ENCODE data around the gene C5orf15.

The C5orf15 gene

GRCh38 chr5:133913413-133914155, 54.8 kb downstream of the C5orf15 start:
- H3K9me3 ChIP-seq (ENCODE audit: control insufficient read depth, low read depth, low read length): no peaks in the 10 kb centered on the region
- no peaks in the 10 kb centered on the region for H3K4me1 ChIP-seq (ENCODE audit: control insufficient read depth, low read depth, low read length)
- no peak overlapping the region for H3K9ac ChIP-seq (ENCODE audit: low read length)
- H3K27me3 ChIP-seq (ENCODE audit: control insufficient read depth, insufficient read depth, low read length): no peaks in the 10 kb centered on the region
- no peaks in the 10 kb centered on the region for H3K36me3 ChIP-seq (ENCODE audit: control insufficient read depth, low read depth, low read length)
- no peak overlapping the region for H3K4me3 ChIP-seq (ENCODE audit: low read length)
- no peak overlapping the region for H3K27ac ChIP-seq (ENCODE audit: low read length)

GRCh38 chr5:133912951-133913350, 55.5 kb downstream of the C5orf15 start:
- H3K27me3 ChIP-seq (ENCODE audit: control insufficient read depth, insufficient read depth, low read length): no peaks in the 10 kb centered on the region

DNA sequence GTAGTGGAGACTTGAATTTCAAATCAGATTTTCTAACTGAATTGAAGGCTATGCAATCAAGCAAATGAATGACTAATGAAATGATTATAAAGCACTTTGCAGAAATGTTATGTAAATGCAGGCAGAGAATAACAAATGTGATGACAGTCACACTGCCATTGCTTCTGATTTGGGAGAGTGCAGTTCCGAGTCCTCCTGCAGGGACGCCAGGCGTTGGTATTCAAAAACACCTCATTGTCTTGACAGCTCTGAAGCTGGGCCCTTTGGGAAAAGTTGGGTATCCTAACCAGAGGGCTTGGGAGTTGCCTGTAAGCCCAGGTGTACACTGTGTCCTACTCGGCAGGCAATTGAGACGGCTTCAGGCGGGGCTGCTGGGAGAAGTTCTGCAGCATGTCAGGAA, 57.9 kb downstream of the C5orf15 start:
- Histone ChIP-seq H3K4me1 (ENCODE audit: control insufficient read depth, low read depth, low read length) (no peaks in the 10 kb centered on the region), H3K27ac (ENCODE audit: low read length) (no peak overlapping the region), H3K9me3 (ENCODE audit: control insufficient read depth, low read depth, low read length) (no peaks in the 10 kb centered on the region), H3K36me3 (ENCODE audit: control insufficient read depth, low read depth, low read length) (no peaks in the 10 kb centered on the region), H3K4me3 (ENCODE audit: low read length) (no peak overlapping the region), H3K27me3 (ENCODE audit: control insufficient read depth, insufficient read depth, low read length) (no peaks in the 10 kb centered on the region), H3K9ac (ENCODE audit: low read length) (no peak overlapping the region)

More at GRCh38 chr5:133912951-133913350, 55.5 kb downstream of the C5orf15 start:
- H3K36me3 ChIP-seq (ENCODE audit: control insufficient read depth, low read depth, low read length): no peaks in the 10 kb centered on the region
- H3K4me3 ChIP-seq (ENCODE audit: low read length): no peak overlapping the region
- no peak overlapping the region for H3K9ac ChIP-seq (ENCODE audit: low read length)
- H3K27ac ChIP-seq (ENCODE audit: low read length): no peak overlapping the region
- H3K9me3 ChIP-seq (ENCODE audit: control insufficient read depth, low read depth, low read length): no peaks in the 10 kb centered on the region
- H3K4me1 ChIP-seq (ENCODE audit: control insufficient read depth, low read depth, low read length): no peaks in the 10 kb centered on the region

DNA sequence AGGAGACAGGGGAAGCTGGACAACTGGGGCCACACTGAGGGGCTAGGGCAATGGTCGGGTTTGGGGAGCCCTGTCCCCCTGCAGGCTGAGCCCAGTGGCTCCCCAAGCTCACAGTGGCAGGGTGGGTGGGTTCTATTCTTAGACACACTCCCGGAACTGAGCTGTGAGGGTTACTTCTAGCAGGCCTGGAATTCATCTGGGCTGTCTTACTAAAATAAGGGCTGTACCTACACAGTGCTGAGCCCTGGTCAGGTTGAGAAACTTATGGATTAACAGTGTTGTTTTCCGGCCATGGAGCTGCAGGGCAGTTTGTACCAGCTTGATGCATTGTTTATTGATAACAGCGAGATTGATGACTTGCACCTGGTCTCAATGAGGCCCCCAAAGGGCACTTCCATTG, 58.8 kb downstream of the C5orf15 start:
- no peaks in the 10 kb centered on the region for H3K4me1 ChIP-seq (ENCODE audit: control insufficient read depth, low read depth, low read length)
- H3K27ac ChIP-seq (ENCODE audit: low read length): no peak overlapping the region
- no peak overlapping the region for H3K4me3 ChIP-seq (ENCODE audit: low read length)
- no peaks in the 10 kb centered on the region for H3K36me3 ChIP-seq (ENCODE audit: control insufficient read depth, low read depth, low read length)
- no peaks in the 10 kb centered on the region for H3K27me3 ChIP-seq (ENCODE audit: control insufficient read depth, insufficient read depth, low read length)
- no peaks in the 10 kb centered on the region for H3K9me3 ChIP-seq (ENCODE audit: control insufficient read depth, low read depth, low read length)
- H3K9ac ChIP-seq (ENCODE audit: low read length): no peak overlapping the region

DNA sequence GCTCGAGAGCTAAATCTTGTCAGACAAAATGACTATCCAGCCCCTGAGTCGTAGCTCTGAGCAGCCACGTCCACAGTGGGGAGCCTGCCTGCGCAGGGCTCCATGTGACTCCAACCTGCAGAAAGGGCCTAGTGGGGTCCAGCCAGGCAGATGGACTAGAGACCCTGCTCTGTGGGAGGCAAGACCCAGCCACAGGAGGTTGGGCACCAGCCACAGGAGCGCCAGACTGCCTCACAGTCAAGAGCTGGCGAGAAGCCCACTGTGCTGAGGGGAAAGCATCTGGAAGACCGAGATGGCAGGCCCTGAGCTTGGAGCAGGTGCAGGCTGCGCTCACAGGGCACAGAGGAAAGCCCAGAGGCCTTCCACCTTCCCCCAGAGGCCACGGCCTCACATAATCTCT, 61.4 kb downstream of the C5orf15 start:
- Histone ChIP-seq H3K27me3 (ENCODE audit: control insufficient read depth, insufficient read depth, low read length) (no peaks in the 10 kb centered on the region), H3K9ac (ENCODE audit: low read length) (no peak overlapping the region), H3K9me3 (ENCODE audit: control insufficient read depth, low read depth, low read length) (no peaks in the 10 kb centered on the region), H3K4me1 (ENCODE audit: control insufficient read depth, low read depth, low read length) (no peaks in the 10 kb centered on the region), H3K27ac (ENCODE audit: low read length) (no peak overlapping the region), H3K4me3 (ENCODE audit: low read length) (no peak overlapping the region), H3K36me3 (ENCODE audit: control insufficient read depth, low read depth, low read length) (no peaks in the 10 kb centered on the region)

- no peak overlapping the region for H3K27ac ChIP-seq (ENCODE audit: low read length)
- H3K9ac ChIP-seq (ENCODE audit: low read length): no peak overlapping the region
- no peaks in the 10 kb centered on the region for H3K4me1 ChIP-seq (ENCODE audit: control insufficient read depth, low read depth, low read length)
- no peaks in the 10 kb centered on the region for H3K27me3 ChIP-seq (ENCODE audit: control insufficient read depth, insufficient read depth, low read length)
- no peaks in the 10 kb centered on the region for H3K9me3 ChIP-seq (ENCODE audit: control insufficient read depth, low read depth, low read length)
- H3K4me3 ChIP-seq (ENCODE audit: low read length): no peak overlapping the region
- no peaks in the 10 kb centered on the region for H3K36me3 ChIP-seq (ENCODE audit: control insufficient read depth, low read depth, low read length)
These were observed 62.1 kb downstream of the C5orf15 start for GRCh38 chr5:133906303-133906702.

Data from iPS-18a (cell line).